ENCODE data around the gene C1orf35. TPM values are rescaled to one million over a fixed set of nuclear protein-coding genes. Genes with fewer than 3 reads are reported as not detected.

C1orf35 gene
- total RNA-seq, 1 experiment from 2014 or later: 31.0 TPM

- Histone ChIP-seq H3K4ac (ENCODE audit: low read depth, low read length) (no peak overlapping the region), H2AK5ac (ENCODE audit: insufficient read length, low read length) (no peak overlapping the region), H2BK120ac (ENCODE audit: low read depth, low read length, poor library complexity, severe bottlenecking) (no peak overlapping the region), H3K4me2 (ENCODE audit: insufficient read depth, insufficient read length, low read length) (peak overlapping the region; percentile 90), H3T11ph (ENCODE audit: low read length) (no peak overlapping the region), H4K8ac (replicated peaks; ENCODE audit: insufficient read length, low read depth, low read length) (no peak overlapping the region), H3K79me2 (ENCODE audit: insufficient read depth, low read length) (peaks cover 61% of the 10 kb centered on the region), H4K91ac (ENCODE audit: insufficient read length, low read depth, low read length) (no peak overlapping the region), H4K5ac (ENCODE audit: insufficient read length, low read depth, low read length) (no peak overlapping the region), H3K27ac (ENCODE audit: insufficient read length, low read depth, low read length) (no peak overlapping the region), H2AFZ (ENCODE audit: low read length) (no peak overlapping the region), H3K9ac (ENCODE audit: extremely low read depth, insufficient read length, low read length) (peak overlapping the region; percentile 95), H3K56ac (ENCODE audit: insufficient read length, low read depth, low read length) (no peak overlapping the region), H3K79me1 (ENCODE audit: insufficient read depth, low read depth, low read length, poor library complexity, severe bottlenecking) (peaks cover 17% of the 10 kb centered on the region), H2BK12ac (ENCODE audit: insufficient read length, low read depth, low read length) (no peak overlapping the region), H2BK15ac (ENCODE audit: low read depth, low read length) (no peak overlapping the region), H2BK20ac (ENCODE audit: low read depth, low read length, poor library complexity, severe bottlenecking) (no peak overlapping the region), H3K18ac (ENCODE audit: insufficient read length, low read depth, low read length) (no peak overlapping the region), H3K14ac (ENCODE audit: insufficient read depth, low read length) (no peak overlapping the region), H3K27me3 (ENCODE audit: insufficient read depth, low read length) (no peaks in the 10 kb centered on the region; the same call in 1 of the 2 replicates), H3K23ac (ENCODE audit: insufficient read length, low read depth, low read length) (no peak overlapping the region), H3K23me2 (ENCODE audit: insufficient read length, low read depth, low read length, poor library complexity, severe bottlenecking) (peaks cover 10% of the 10 kb centered on the region), H4K20me1 (ENCODE audit: control insufficient read depth, insufficient read depth, insufficient read length) (peaks cover 3% of the 10 kb centered on the region), H2BK5ac (ENCODE audit: insufficient read length, low read length) (no peak overlapping the region), H3K4me1 (ENCODE audit: insufficient read depth, low read length) (peaks cover 6% of the 10 kb centered on the region), H3K9me3 (ENCODE audit: control insufficient read depth, low read depth, low read length) (no peaks in the 10 kb centered on the region)
- WGBS (ENCODE audit: extremely low coverage, insufficient read length, low lambda C conversion rate): no CpG with 5 or more reads among the region's 3 CpGs
- Mint-ChIP-seq H3K9me3 (0 out of 5 replicates have a peak, but pooled peaks cover 0 to 3% of the 10 kb centered on the region in 2 experiments), H3K27me3 (ENCODE audit: low read depth) (peaks cover 16% of the 10 kb centered on the region), H3K4me3 (peak overlapping the region; percentile 97 to 99), H3K27ac (no peak overlapping the region), H3K4me1 (peaks cover 43 to 53% of the 10 kb centered on the region in 2 experiments), H3K36me3 (ENCODE audit: insufficient read depth in 1 of 3, low read depth in 3 of 3) (peaks cover 10 to 23% (median 22%) of the 10 kb centered on the region in 3 experiments)
- DNase-seq: no peak
- TF ChIP-seq CTCF (conservative IDR thresholded peaks at IDR 0.05): no peak
Observed at GRCh38 chr1:228084325-228084724, 18.8 kb downstream of the C1orf35 start.
